ENCODE results near the gene PHPT1.

Gene PHPT1

DNA sequence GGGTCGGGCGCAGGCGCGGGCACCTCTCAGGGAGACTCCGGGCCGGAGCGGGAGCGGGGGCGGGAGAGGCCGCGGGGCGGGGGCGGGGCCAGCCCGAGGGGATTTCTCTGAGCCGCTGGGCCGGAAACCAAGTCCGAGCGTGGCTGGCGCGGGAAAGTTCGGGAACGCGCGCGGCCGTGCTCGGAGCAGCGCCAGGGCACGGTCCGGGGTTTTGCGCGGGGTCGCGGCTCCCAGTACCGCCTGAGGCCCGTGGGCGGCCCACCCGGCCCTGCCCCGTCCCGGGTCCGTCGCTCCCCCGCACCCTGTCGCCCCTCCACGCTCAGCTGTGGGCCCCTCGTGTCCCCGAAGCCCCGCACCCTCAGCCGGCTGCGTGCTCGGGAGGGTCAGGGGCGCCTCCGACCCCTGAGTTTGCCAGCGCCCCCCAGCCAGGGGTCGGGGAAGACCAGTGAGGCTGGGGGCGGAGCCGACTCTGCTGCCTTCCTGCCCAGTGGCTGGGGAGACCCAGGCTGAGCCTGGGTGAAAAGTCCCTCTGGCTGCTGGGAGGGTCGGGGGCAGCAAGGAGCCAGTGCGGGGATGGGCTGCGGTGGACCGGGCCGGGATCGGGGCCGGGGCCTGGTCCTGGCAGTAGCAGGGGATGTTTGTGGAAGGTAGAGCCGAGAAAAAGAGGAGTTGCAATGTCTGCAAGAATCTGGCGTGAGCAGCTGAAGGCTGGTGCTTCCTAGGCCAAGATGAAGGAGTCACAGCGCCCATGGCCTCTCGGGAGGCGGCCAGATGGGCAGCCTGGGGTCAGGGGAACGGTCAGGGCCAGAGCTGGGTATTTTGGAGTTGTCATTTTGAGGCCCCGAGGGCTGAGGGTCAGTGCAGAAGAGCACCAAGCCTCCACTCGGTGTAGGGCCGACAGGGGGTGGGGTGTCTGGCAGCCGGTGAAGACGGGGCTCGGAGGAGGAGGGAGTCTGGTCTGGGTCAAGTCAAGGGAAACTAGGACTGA, 37.7 kb downstream of the PHPT1 start:
- peak; percentile 51 for DNase-seq (ENCODE audit: low spot score)

GRCh38 chr9:136888454-136888853, 39.2 kb downstream of the PHPT1 start:
- DNase-seq (ENCODE audit: low spot score): no peak

GRCh38 chr9:136889858-136890257, 40.6 kb downstream of the PHPT1 start:
- DNase-seq (ENCODE audit: low spot score): no peak

- DNase-seq (ENCODE audit: low spot score): no peak
Observed at GRCh38 chr9:136890661-136891060, 41.5 kb downstream of the PHPT1 start.

GRCh38 chr9:136896027-136896426, 46.8 kb downstream of the PHPT1 start:
- no peak for DNase-seq (ENCODE audit: low spot score)

- no peak for DNase-seq (ENCODE audit: low spot score)
Observed at GRCh38 chr9:136898483-136899100, 49.4 kb downstream of the PHPT1 start.

DNA sequence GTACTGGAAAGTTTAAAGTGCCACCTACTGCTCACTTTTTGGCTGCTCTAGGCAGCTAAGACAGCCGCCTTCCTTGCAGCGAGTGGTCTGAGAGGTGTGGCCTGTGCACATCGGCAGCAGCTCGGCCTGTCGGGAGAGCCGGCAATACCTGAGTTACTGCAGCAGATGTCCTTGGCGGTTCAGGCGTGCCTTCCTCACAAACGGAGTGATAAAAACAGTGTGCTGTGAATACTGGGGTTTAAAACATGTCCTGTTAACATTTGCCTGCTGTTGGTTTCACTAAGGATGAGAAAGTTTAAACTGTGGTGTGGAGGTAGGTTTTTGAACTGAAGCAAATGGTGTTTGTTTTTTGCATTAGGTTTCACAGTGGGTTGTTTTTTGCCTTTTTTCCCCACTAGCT, 50.0 kb downstream of the PHPT1 start:
- DNase-seq (ENCODE audit: low spot score): no peak

DNA sequence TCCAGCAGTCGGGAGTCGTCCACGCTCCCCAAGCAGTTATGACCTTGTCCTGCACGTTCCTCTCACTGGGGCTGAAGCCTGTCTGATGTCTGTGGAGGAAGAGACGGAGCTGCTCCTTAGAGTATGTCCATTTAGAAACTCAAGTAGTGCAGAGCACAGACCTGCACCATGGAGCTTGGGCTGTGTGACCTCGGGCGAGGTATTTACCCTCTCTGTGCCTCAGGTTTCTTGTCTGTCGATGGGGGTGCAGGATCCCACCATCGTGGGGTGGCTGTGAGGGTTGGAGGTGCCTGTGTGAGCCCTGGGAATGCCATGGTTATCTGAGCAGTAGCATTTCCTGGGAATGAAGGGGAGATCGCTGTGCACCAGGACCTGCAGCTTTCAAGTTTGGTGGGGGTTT, 51.3 kb downstream of the PHPT1 start:
- DNase-seq (ENCODE audit: low spot score): no peak
